Activated CD8-positive, alpha-beta memory T cell treated with anti-CD3 and anti-CD28 coated beads, Interleukin-2, amount 50 U/mL, for 48 hours (primary cell): ENCODE results near the gene VPS41.

Experiments
- DNase-seq: peaks from one replicate; pipeline ENCODE4 v3.0.0-alpha.2; 2020

The VPS41 gene

GRCh38 chr7:38716397-38716796 lies 192.6 kb downstream of the VPS41 start:
- no peak for DNase-seq

GRCh38 chr7:38709123-38709522 lies 199.9 kb downstream of the VPS41 start:
- no peak for DNase-seq

- no peak for DNase-seq
Observed at GRCh38 chr7:38704751-38705150, 204.2 kb downstream of the VPS41 start.

GRCh38 chr7:38704041-38704547 lies 204.9 kb downstream of the VPS41 start:
- DNase-seq: no peak

GRCh38 chr7:38703093-38703492 lies 205.9 kb downstream of the VPS41 start:
- DNase-seq: no peak

- no peak for DNase-seq
Observed at GRCh38 chr7:38702002-38702535, 206.9 kb downstream of the VPS41 start.

GRCh38 chr7:38700116-38700515 lies 208.9 kb downstream of the VPS41 start:
- DNase-seq: no peak

- no peak for DNase-seq
Observed at GRCh38 chr7:38699471-38699870, 209.5 kb downstream of the VPS41 start.

- no peak for DNase-seq
Observed at GRCh38 chr7:38694326-38694725, 214.7 kb downstream of the VPS41 start.

GRCh38 chr7:38686888-38687287 lies 222.1 kb downstream of the VPS41 start:
- no peak for DNase-seq

GRCh38 chr7:38685851-38686250 lies 223.1 kb downstream of the VPS41 start:
- no peak for DNase-seq

GRCh38 chr7:38682606-38683005 lies 226.4 kb downstream of the VPS41 start:
- no peak for DNase-seq

- no peak for DNase-seq
Observed at GRCh38 chr7:38681882-38682281, 227.1 kb downstream of the VPS41 start.

- DNase-seq: no peak
Observed at GRCh38 chr7:38679419-38679818, 229.6 kb downstream of the VPS41 start.

- DNase-seq: no peak
Observed at GRCh38 chr7:38678698-38679054, 230.3 kb downstream of the VPS41 start.

- DNase-seq: no peak
Observed at GRCh38 chr7:38677981-38678697, 230.9 kb downstream of the VPS41 start.

GRCh38 chr7:38675494-38676106 lies 233.4 kb downstream of the VPS41 start:
- no peak for DNase-seq

GRCh38 chr7:38674513-38674912 lies 234.5 kb downstream of the VPS41 start:
- no peak for DNase-seq

- DNase-seq: no peak
Observed at GRCh38 chr7:38673795-38674194, 235.2 kb downstream of the VPS41 start.
